ENCODE measurements around the gene STX3. TPM values are rescaled to one million over a fixed set of nuclear protein-coding genes. Genes with fewer than 3 reads are reported as not detected.
A peak's percentile ranks its signal among the peaks of the same experiment; 100 is the strongest.

STX3 gene
- total and polyA plus RNA-seq, 2 of the 4 experiments (the other 2 are of a cell fraction): 5.0 to 5.4 TPM

GRCh38 chr11:59810189-59810910, 55.2 kb downstream of the STX3 start, which contains the start of gene MRPL16:
Gene MRPL16 (minus strand): TSS chr11:59810778. CDS start chr11:59810658, 120 bp downstream.
- H2AFZ ChIP-seq (replicated peaks; ENCODE audit: low read length, poor library complexity): peak within 1 kb of the TSS; percentile 99
- dilution Hi-C loops (cut with HindIII; ENCODE audit: low sequenced_read_pairs, unreplicated experiment): no loop called here

More at GRCh38 chr11:59810189-59810910, 55.2 kb downstream of the STX3 start, which contains the start of gene MRPL16:
- BruUV-seq (replicated peaks): TSS peak; percentile 32
- Histone ChIP-seq H4K8ac (ENCODE audit: low read depth in 2 of 2, low read length in 2 of 2) (peak within 1 kb of the TSS; percentile 95 to 98), H3K4me1 (ENCODE audit: control insufficient read depth, insufficient read depth, low read length) (peaks cover 3% of the 10 kb centered on the region; the same call in 1 of the 2 replicates), H4K5ac (ENCODE audit: low read depth, low read length) (peak within 1 kb of the TSS; percentile 92), H3K4me3 (ENCODE audit: insufficient read depth, low read depth, low read length) (peak within 1 kb of the TSS; percentile 98), H2BK120ac (ENCODE audit: low read depth, low read length) (peak within 1 kb of the TSS; percentile 20; the same call in 1 of the 2 replicates), H3K18ac (ENCODE audit: low read depth, low read length) (peak within 1 kb of the TSS; percentile 25; the same call in 1 of the 2 replicates), H3K14ac (replicated peaks; ENCODE audit: low read depth, low read length) (peak within 1 kb of the TSS; percentile 39; the same call in 1 of the 2 replicates), H3K9me3 (ENCODE audit: control insufficient read depth, insufficient read depth, low read length) (no peaks in the 10 kb centered on the region), H3K56ac (ENCODE audit: extremely low read depth, insufficient read depth, low read length) (peak within 1 kb of the TSS; percentile 75), H3K23ac (ENCODE audit: low read depth, low read length) (peak within 1 kb of the TSS; percentile 43; the same call in 1 of the 2 replicates), H3K36me3 (ENCODE audit: control insufficient read depth, insufficient read depth, low read length) (peaks cover 11% of the 10 kb centered on the region), H3K79me1 (ENCODE audit: low read depth in 1 of 2, low read length in 2 of 2) (peaks cover 0 to 14% of the 10 kb centered on the region in 2 experiments; a peak in 3 of 4 replicates), H3K4ac (ENCODE audit: low read depth, low read length) (peak within 1 kb of the TSS; percentile 73), H4K20me1 (ENCODE audit: insufficient read depth, low read length) (no peaks in the 10 kb centered on the region), H3K27ac (ENCODE audit: insufficient read depth, low read length) (peak within 1 kb of the TSS; percentile 85), H2BK20ac (ENCODE audit: low read depth, low read length) (no peak within 1 kb of the TSS), H3K9ac (ENCODE audit: low read depth, low read length) (peak within 1 kb of the TSS; percentile 99), H3K9me1 (ENCODE audit: insufficient read depth, low read length) (no peaks in the 10 kb centered on the region; the same call in 1 of the 2 replicates), H2AK5ac (ENCODE audit: low read depth, low read length) (peak within 1 kb of the TSS; percentile 54; the same call in 1 of the 2 replicates), H2BK5ac (ENCODE audit: low read depth, low read length, poor library complexity, severe bottlenecking) (peak within 1 kb of the TSS; percentile 60), H3K4me2 (ENCODE audit: low read depth, low read length) (peak within 1 kb of the TSS; percentile 76), H2AK9ac (replicated peaks; ENCODE audit: low read depth, low read length, poor library complexity) (peak within 1 kb of the TSS; percentile 94), H2BK15ac (ENCODE audit: low read depth, low read length) (no peak within 1 kb of the TSS), H4K91ac (ENCODE audit: insufficient read depth, low read depth, low read length) (peak within 1 kb of the TSS; percentile 14; the same call in 1 of the 2 replicates), H3K27me3 (ENCODE audit: control insufficient read depth, insufficient read depth, low read length) (no peaks in the 10 kb centered on the region)
- CTCF ChIA-PET: no interaction called here
- intact Hi-C loops (cut with micrococcal nuclease) (loop anchor here (2.0 kb wide), 1 partner anchor 56 kb away; the partner anchor contains the start of gene STX3), in situ Hi-C loops (cut with MboI; ENCODE audit: low sequenced_read_pairs) (no loop called here)
- POLR2A ChIA-PET (ENCODE audit: unreplicated experiment): no interaction called here
- peak; percentile 98 for ATAC-seq (ENCODE audit: low read depth)
- TF ChIP-seq ELK1 (IDR thresholded peaks at IDR 0.05; ENCODE audit: borderline replicate concordance, low read depth, low read length) (no peak), CEBPB (IDR thresholded peaks at IDR 0.05; ENCODE audit: low read depth, low read length) (no peak), MAZ (IDR thresholded peaks at IDR 0.05; ENCODE audit: borderline replicate concordance, low read depth, low read length) (peak; percentile 75), USF2 (IDR thresholded peaks at IDR 0.05; ENCODE audit: low read depth, low read length) (0 out of 2 replicates have a peak, but pooled peaks have one; percentile 8)
- 0% methylated on average over 15 of the region's 54 CpGs; no CpG with 5 or more reads in 1 of the 2 experiments for WGBS, 2 experiments (ENCODE audit: extremely low coverage in 2 of 2, insufficient read length in 1 of 2)
- DNase-seq: peak; percentile 85
